Measurements from ENCODE around the gene TIMMDC1.

Gene TIMMDC1

DNA sequence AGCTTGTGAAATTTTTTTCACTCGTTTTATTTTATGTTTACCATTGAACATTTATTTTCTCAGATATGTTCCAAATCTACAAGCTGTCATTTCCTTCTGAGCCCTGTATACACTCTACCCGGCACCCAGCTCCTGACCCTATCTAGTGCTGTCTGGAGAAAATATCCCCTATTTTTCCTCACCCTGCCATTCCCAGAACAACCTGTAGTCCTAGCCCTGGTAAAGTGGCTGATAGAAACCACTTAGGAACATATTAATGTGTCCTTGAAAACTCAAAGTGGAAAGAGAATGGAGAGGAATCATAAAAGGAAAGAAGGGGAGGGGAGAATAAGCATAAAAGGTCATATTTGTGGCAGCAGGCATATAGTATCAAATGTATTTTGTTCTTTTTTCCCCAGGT is 8.2 kb upstream of the TIMMDC1 start:
- DNase-seq (ENCODE audit: low spot score) = no peak
- H3K27ac ChIP-seq = no peak overlapping the region
- ChIA-PET CTCF (interaction anchor here (0.6 kb wide), 1 partner anchor 106 kb away, joined by 4 read pairs; no protein-coding TSS in a partner anchor), POLR2A (ENCODE audit: low non-redundant PET) (no interaction called here)
- TF ChIP-seq, protein P1, sequence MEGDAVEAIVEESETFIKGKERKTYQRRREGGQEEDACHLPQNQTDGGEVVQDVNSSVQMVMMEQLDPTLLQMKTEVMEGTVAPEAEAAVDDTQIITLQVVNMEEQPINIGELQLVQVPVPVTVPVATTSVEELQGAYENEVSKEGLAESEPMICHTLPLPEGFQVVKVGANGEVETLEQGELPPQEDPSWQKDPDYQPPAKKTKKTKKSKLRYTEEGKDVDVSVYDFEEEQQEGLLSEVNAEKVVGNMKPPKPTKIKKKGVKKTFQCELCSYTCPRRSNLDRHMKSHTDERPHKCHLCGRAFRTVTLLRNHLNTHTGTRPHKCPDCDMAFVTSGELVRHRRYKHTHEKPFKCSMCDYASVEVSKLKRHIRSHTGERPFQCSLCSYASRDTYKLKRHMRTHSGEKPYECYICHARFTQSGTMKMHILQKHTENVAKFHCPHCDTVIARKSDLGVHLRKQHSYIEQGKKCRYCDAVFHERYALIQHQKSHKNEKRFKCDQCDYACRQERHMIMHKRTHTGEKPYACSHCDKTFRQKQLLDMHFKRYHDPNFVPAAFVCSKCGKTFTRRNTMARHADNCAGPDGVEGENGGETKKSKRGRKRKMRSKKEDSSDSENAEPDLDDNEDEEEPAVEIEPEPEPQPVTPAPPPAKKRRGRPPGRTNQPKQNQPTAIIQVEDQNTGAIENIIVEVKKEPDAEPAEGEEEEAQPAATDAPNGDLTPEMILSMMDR (conservative IDR thresholded peaks at IDR 0.05; ENCODE audit: low read depth) = no peak

DNA sequence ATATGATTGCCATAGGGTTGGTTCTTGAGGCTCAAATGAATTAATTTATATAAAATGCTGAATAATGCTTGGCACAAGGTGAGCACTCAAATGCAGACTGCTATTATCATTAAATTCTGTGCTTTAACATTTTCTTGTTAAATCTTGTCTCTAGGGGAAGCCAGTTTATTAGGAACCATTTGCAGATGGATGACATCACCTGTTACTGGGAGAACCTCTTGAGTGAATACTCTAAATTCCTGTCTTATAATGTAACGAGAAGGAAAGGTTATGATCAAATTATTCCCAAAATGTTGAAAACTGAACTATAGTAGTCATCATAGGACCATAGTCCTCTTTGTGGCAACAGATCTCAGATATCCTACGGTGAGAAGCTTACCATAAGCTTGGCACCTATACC is 6.2 kb upstream of the TIMMDC1 start:
- TF ChIP-seq, protein P1 (conservative IDR thresholded peaks at IDR 0.05; ENCODE audit: low read depth) = no peak
- no peak overlapping the region for H3K27ac ChIP-seq
- ChIA-PET POLR2A (ENCODE audit: low non-redundant PET) (no interaction called here), CTCF (no interaction called here)
- DNase-seq (ENCODE audit: low spot score) = no peak

DNA sequence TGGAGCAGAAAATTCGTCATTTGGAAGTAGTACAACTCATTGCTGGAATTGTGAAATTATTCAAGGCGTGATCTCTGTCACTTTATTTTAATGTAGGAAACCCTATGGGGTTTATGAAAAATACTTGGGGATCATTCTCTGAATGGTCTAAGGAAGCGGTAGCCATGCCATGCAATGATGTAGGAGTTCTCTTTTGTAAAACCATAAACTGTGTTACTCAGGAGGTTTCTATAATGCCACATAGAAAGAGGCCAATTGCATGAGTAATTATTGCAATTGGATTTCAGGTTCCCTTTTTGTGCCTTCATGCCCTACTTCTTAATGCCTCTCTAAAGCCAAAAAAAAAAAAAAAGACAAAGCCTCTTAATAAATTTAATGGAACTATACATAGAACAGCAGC is 5.5 kb upstream of the TIMMDC1 start:
- TF ChIP-seq, protein P1 (conservative IDR thresholded peaks at IDR 0.05; ENCODE audit: low read depth) = no peak
- ChIA-PET CTCF (no interaction called here), POLR2A (ENCODE audit: low non-redundant PET) (no interaction called here)
- no peak overlapping the region for H3K27ac ChIP-seq
- no peak for DNase-seq (ENCODE audit: low spot score)

DNA sequence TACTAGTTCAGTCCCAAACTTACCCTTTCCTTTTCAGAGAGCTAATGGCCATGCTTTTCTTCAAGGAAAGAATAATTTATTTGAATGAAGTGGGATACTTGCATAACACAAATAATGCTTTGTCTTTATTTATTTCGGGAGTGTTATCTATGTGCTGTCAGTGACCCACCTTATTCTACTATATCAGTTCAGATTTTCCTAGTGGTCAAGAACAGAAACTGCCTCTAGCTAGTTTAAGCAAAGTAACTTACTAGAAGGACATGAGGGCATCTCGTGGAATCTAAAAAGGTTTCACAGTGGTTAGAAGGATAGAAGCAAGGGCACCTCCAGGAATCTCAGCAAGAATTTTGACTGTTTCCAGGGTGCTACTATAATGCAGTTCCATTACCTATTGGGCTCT is 3.8 kb upstream of the TIMMDC1 start:
- CTCF ChIA-PET = interaction anchor here (0.6 kb wide), 1 partner anchor 986 kb away, joined by 3 read pairs; no protein-coding TSS in a partner anchor
- H3K27ac ChIP-seq = no peak overlapping the region
- no peak for DNase-seq (ENCODE audit: low spot score)
- POLR2A ChIA-PET (ENCODE audit: low non-redundant PET) = interaction anchor here (0.7 kb wide), 1 partner anchor 24 kb away, joined by 3 read pairs; no protein-coding TSS in a partner anchor
- TF ChIP-seq, protein P1 (conservative IDR thresholded peaks at IDR 0.05; ENCODE audit: low read depth) = no peak

DNA sequence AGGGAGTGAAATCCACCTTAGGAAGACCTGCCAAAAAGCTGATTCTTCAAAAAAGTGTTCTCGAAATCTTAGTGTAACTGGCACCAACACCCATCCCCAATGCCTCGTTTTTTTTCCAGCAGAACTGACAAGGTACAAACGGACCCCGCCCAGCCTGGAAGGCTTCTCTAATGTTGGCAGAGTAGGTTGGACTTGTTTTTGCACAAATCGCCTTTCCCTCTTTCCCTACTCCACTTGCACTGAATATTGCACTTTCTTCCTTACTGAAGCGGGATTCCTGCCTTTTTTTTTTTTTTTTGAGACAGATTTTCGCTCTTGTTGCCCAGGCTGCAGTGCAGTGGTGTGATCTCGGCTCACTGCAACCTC is 544 bp upstream of the TIMMDC1 start:
- DNase-seq (ENCODE audit: low spot score) = peak; percentile 25
- ChIA-PET CTCF (interaction anchor here (1.3 kb wide), 1 partner anchor 34 kb away, joined by 5 read pairs; no protein-coding TSS in a partner anchor), POLR2A (ENCODE audit: low non-redundant PET) (interaction anchor here (1.0 to 1.4 kb wide), 3 partner anchors 17 to 34 kb away, joined by 3 to 4 read pairs (median 3); partner anchors contain the start of gene TMEM39A)
- TF ChIP-seq, protein P1 (conservative IDR thresholded peaks at IDR 0.05; ENCODE audit: low read depth) = no peak
- H3K27ac ChIP-seq = peak overlapping the region; percentile 87

DNA sequence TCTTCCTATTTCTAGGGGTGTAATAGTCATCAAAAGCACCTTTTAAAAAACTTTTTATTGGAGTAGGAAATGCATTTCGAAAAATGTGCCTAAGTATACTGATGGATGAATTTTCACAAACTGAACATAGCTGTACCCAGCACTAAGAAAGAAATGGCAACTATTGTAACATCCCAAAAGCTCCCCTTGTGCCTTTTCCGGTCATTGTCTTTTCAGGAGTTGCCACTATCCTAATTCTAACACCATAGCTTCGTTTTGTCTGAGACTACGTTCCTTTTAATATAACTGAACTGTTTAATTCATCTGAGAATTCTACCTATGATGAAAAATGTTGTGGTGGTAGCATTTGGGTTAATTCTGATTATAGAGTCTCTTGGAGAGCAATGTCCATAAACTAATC is 1.9 kb downstream of the TIMMDC1 start:
- ChIA-PET CTCF (interaction anchor here (0.8 kb wide), 1 partner anchor 11 kb away, joined by 4 read pairs; no protein-coding TSS in a partner anchor), POLR2A (ENCODE audit: low non-redundant PET) (no interaction called here)
- no peak for DNase-seq (ENCODE audit: low spot score)
- no peak overlapping the region for H3K27ac ChIP-seq
- TF ChIP-seq, protein P1 (conservative IDR thresholded peaks at IDR 0.05; ENCODE audit: low read depth) = no peak
